ENCODE measurements around the gene MCM3.

- TF ChIP-seq CTCF (IDR thresholded peaks at IDR 0.05; ENCODE audit: insufficient read depth, low read length) (no peak), GABPA (IDR thresholded peaks at IDR 0.05; ENCODE audit: low read depth) (no peak)
These were observed 15.1 kb upstream of the MCM3 start for GRCh38 chr6:52299653-52300052.

Data from HL-60 (cell line).